OCI-LY1 (cell line): Measurements from ENCODE around the gene SLCO3A1.

ENCODE experiments used
- EZH2 ChIP-seq: fragments of 200-600 bp; sonication (generic), shearing (Covaris generic); IDR thresholded peaks from 2 replicates; pipeline ENCODE4 v1.8.0; 2017; ENCODE audit warnings: borderline replicate concordance, mixed run types, mild to moderate bottlenecking, antibody characterized with exemption, low read length, moderate library complexity, mixed read lengths
- TF ChIP-seq, protein P1 (sequence below): fragments of 200-600 bp; sonication (generic), shearing (Covaris generic); IDR thresholded peaks from 2 replicates; pipeline ENCODE4 v1.5.1; 2017; ENCODE audit warnings: mild to moderate bottlenecking, antibody characterized with exemption, low read length, moderate library complexity, mixed read lengths

- TF ChIP-seq, protein P1, sequence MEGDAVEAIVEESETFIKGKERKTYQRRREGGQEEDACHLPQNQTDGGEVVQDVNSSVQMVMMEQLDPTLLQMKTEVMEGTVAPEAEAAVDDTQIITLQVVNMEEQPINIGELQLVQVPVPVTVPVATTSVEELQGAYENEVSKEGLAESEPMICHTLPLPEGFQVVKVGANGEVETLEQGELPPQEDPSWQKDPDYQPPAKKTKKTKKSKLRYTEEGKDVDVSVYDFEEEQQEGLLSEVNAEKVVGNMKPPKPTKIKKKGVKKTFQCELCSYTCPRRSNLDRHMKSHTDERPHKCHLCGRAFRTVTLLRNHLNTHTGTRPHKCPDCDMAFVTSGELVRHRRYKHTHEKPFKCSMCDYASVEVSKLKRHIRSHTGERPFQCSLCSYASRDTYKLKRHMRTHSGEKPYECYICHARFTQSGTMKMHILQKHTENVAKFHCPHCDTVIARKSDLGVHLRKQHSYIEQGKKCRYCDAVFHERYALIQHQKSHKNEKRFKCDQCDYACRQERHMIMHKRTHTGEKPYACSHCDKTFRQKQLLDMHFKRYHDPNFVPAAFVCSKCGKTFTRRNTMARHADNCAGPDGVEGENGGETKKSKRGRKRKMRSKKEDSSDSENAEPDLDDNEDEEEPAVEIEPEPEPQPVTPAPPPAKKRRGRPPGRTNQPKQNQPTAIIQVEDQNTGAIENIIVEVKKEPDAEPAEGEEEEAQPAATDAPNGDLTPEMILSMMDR: no peak
- TF ChIP-seq EZH2: no peak
Measured at GRCh38 chr15:91860498-91860897, 7.0 kb downstream of the SLCO3A1 start.
